Gastroesophageal sphincter (tissue), 4 donors: ENCODE data around the gene AAK1. TPM values are rescaled to one million over a fixed set of nuclear protein-coding genes. Genes with fewer than 3 reads are reported as not detected.
"Not testable (repeated sequence)": the region's sequence is repeated elsewhere in the genome, so short reads cannot be mapped to it uniquely, and the experiment has no call there.

Experiments used
- ATAC-seq: fragments of 150-250 bp; one replicate; pipeline ENCODE4 v1.9.1; 2016; ENCODE audit warnings: mild to moderate bottlenecking, moderate library complexity
- H3K27ac ChIP-seq, 4 donors: fragments of 200-600 bp; sonication (generic) in 3 of 4; 1 replicate in 3 of 4; 2 replicates in 1 of 4; pipeline ENCODE4 v1.5.1; 2016 to 2019
- H3K27me3 ChIP-seq: fragments of 200-600 bp; sonication (generic); one replicate; pipeline ENCODE4 v1.5.1; 2019
- H3K36me3 ChIP-seq, 2 donors: fragments of 200-600 bp; sonication (generic); one replicate each; pipeline ENCODE4 v1.5.1; 2019; ENCODE audit warnings: control low read depth in 1 of 2
- H3K4me1 ChIP-seq, 3 donors: fragments of 200-600 bp; sonication (generic); 1 replicate in 2 of 3; 2 replicates in 1 of 3; pipeline ENCODE4 v1.5.1; 2016 to 2019; ENCODE audit warnings: control low read depth in 2 of 3
- H3K4me3 ChIP-seq, 2 donors: fragments of 200-600 bp; sonication (generic); one replicate each; pipeline ENCODE4 v1.5.1; 2019; ENCODE audit warnings: mild to moderate bottlenecking in 1 of 2, moderate library complexity in 1 of 2
- H3K9me3 ChIP-seq, 3 donors: fragments of 200-600 bp; sonication (generic); one replicate each; pipeline ENCODE4 v1.5.1; 2017 to 2019; ENCODE audit warnings: control low read depth in 2 of 3
- CTCF ChIP-seq, 4 experiments: fragments of 200-600 bp in 2 of 4; fragments of 450-650 bp in 2 of 4; sonication (generic) in 1 of 4; IDR thresholded peaks; one replicate each; pipeline ENCODE4 v1.5.1; 2017 to 2019; ENCODE audit warnings: antibody characterized with exemption in 4 of 4, mild to moderate bottlenecking in 2 of 4, moderate library complexity in 2 of 4
- EP300 ChIP-seq: sonication (generic); formaldehyde crosslinking; IDR thresholded peaks from one replicate; pipeline ENCODE4 v1.6.1; 2017; ENCODE audit warnings: antibody characterized with exemption, mild to moderate bottlenecking
- POLR2A ChIP-seq, 2 donors: fragments of 450-650 bp; IDR thresholded peaks; one replicate each; pipeline ENCODE4 v1.6.1; 2017; ENCODE audit warnings: antibody characterized with exemption in 2 of 2, mild to moderate bottlenecking in 2 of 2, moderate library complexity in 1 of 2
- POLR2AphosphoS5 ChIP-seq: sonication (generic); formaldehyde crosslinking; IDR thresholded peaks from one replicate; pipeline ENCODE4 v1.6.1; 2017; ENCODE audit warnings: antibody characterized with exemption
- WGBS, 2 donors: methylation state at CpG; one replicate each; pipeline ENCODE4 v1.1.5; 2018; ENCODE audit warnings: low coverage in 1 of 2; 5-methylcytosine and 5-hydroxymethylcytosine counted together
- total RNA-seq, 4 donors: library from RNA; depleted of rRNA; stranded (reverse); fragments of >200 nt; gene quantifications; one replicate each; pipeline ENCODE4 v1.1.0, GENCODE V29; 2016

AAK1 gene
- total RNA-seq, 4 donors from 2014 or later, result 32.3 to 55.9 (median 49.6) TPM

GRCh38 chr2:69682525-69682924, 39.0 kb upstream of the AAK1 start:
- no peaks in the 10 kb centered on the region for H3K9me3 ChIP-seq
- WGBS, 2 donors, result 62 to 67% methylated on average over 1 of the region's 1 CpG
- TF ChIP-seq EP300, result no peak
- H3K27me3 ChIP-seq, result no peaks in the 10 kb centered on the region
- no peaks in the 10 kb centered on the region for H3K36me3 ChIP-seq
- H3K4me1 ChIP-seq, result peaks cover 0 to 19% (median 0%) of the 10 kb centered on the region in 3 donors
- H3K27ac ChIP-seq, result no peak overlapping the region
- no peak for ATAC-seq
- H3K4me3 ChIP-seq, result no peak overlapping the region

DNA sequence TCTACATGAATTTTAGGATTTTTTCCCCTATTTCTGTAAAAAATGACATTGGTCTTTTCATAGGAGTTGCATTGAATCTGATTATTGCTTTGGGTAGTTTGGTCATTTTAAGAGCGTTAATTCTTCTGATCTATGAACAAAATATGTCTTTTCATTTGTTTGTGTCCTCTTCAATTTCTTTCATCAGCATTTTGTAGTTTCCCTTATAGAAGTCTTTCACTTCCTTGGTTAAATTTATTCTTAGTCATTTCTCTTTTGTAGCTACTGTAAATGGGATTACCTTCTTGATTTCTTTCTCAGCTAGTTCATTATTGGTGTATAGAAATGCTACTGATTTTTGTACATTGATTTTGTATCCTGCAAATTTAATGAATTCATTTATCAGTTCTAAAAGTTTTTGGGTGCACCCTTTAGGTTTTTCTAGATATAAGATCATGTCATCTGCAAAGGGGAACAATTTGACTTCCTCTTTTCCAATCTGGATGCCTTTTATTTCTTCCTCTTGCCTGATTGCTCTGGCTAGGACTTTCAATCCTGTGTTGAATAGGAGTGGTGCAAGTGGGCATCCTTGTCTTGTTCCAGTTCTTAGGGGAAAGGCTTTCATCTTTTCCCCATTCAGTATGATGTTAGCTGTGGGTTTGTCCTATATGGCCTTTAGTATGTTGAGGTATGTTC, 36.6 kb upstream of the AAK1 start:
- TF ChIP-seq POLR2A (IDR thresholded peaks at IDR 0.05), result no peak
- no peak overlapping the region for H3K27ac ChIP-seq
- no peak for ATAC-seq
- no peaks in the 10 kb centered on the region for H3K27me3 ChIP-seq
- H3K9me3 ChIP-seq, result no peaks in the 10 kb centered on the region
- 71 to 100% methylated on average over 1 of the region's 1 CpG for WGBS, 2 donors
- peaks cover 0 to 19% (median 0%) of the 10 kb centered on the region in 3 donors for H3K4me1 ChIP-seq
- no peaks in the 10 kb centered on the region for H3K36me3 ChIP-seq
- H3K4me3 ChIP-seq, result no peak overlapping the region

- H3K4me3 ChIP-seq, result no peak overlapping the region
- H3K36me3 ChIP-seq, result no peaks in the 10 kb centered on the region
- TF ChIP-seq POLR2A (IDR thresholded peaks at IDR 0.05) (no peak), CTCF (IDR thresholded peaks at IDR 0.05) (no peak), EP300 (no peak), POLR2AphosphoS5 (no peak)
- H3K4me1 ChIP-seq, result peaks cover 0 to 22% (median 0%) of the 10 kb centered on the region in 3 donors
- ATAC-seq, result no peak
- H3K9me3 ChIP-seq, result no peaks in the 10 kb centered on the region
- no peak overlapping the region for H3K27ac ChIP-seq
- WGBS, 2 donors, result 83 to 85% methylated on average over 5 of the region's 5 CpGs
- no peaks in the 10 kb centered on the region for H3K27me3 ChIP-seq
Measured at GRCh38 chr2:69677914-69678313, 34.4 kb upstream of the AAK1 start.

GRCh38 chr2:69676146-69676545, 32.6 kb upstream of the AAK1 start:
- no peaks in the 10 kb centered on the region for H3K36me3 ChIP-seq
- no peak for ATAC-seq
- no peaks in the 10 kb centered on the region for H3K27me3 ChIP-seq
- H3K27ac ChIP-seq, result no peak overlapping the region
- no peak for TF ChIP-seq POLR2AphosphoS5
- TF ChIP-seq EP300, result no peak
- no peak for TF ChIP-seq CTCF (IDR thresholded peaks at IDR 0.05)
- TF ChIP-seq POLR2A (IDR thresholded peaks at IDR 0.05), result no peak
- WGBS, 2 donors, result 97 to 100% methylated on average over 1 of the region's 1 CpG
- no peak overlapping the region for H3K4me3 ChIP-seq
- peaks cover 0 to 6% (median 0%) of the 10 kb centered on the region in 3 donors for H3K9me3 ChIP-seq
- peaks cover 0 to 16% (median 0%) of the 10 kb centered on the region in 3 donors for H3K4me1 ChIP-seq

DNA sequence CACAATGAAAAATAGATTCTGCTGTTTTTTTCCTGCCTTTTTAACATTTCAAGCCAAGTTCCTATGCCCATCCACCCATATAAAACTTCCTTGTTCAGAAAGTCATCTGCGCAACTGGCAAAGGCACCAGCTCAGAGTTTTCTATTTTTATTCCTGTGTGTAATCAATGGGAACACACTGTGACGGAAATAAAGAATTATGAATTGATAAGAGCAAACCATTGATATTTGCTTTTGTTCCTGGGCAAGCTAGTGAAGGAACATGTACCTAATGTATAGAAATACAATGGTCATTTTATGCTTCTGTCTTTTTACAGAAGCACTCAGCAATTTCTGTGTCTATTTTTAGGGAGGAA, 30.8 kb upstream of the AAK1 start:
- H3K27me3 ChIP-seq, result no peaks in the 10 kb centered on the region
- H3K9me3 ChIP-seq, result peaks cover 0 to 8% (median 0%) of the 10 kb centered on the region in 3 donors
- ATAC-seq, result peak; percentile 43
- peak overlapping the region in 2 of 4 donors; percentile 8 to 25 for H3K27ac ChIP-seq
- no peak for TF ChIP-seq POLR2A (IDR thresholded peaks at IDR 0.05)
- no peak for TF ChIP-seq CTCF (IDR thresholded peaks at IDR 0.05)
- no peak for TF ChIP-seq POLR2AphosphoS5
- TF ChIP-seq EP300, result no peak
- peaks cover 0 to 16% (median 0%) of the 10 kb centered on the region in 3 donors for H3K4me1 ChIP-seq
- no peaks in the 10 kb centered on the region for H3K36me3 ChIP-seq
- WGBS, 2 donors, result 44 to 48% methylated on average over 2 of the region's 2 CpGs
- no peak overlapping the region for H3K4me3 ChIP-seq

DNA sequence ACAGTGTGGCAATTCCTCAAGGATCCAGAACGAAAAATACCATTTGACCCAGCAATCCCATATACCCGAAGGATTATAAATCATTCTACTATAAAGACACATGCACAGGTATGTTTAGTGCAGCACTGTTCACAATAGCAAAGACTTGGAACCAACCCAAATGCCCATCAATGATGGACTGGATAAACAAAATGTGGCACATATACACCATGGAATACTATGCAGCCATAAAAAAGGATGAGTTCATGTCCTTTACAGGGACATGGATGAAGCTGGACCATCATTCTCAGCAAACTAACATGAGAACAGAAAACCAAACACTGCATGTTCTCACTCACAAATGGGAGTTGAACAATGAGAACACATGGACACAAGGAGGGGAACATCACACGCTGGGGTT, 29.6 kb upstream of the AAK1 start:
- H3K9me3 ChIP-seq, H3K4me3 ChIP-seq, H3K27ac ChIP-seq, H3K27me3 ChIP-seq, ATAC-seq, H3K36me3 ChIP-seq: not testable (repeated sequence)
- 83 to 90% methylated on average over 3 of the region's 3 CpGs for WGBS, 2 donors
- peaks cover 0 to 16% (median 0%) of the 10 kb centered on the region in 3 donors for H3K4me1 ChIP-seq
